Measurements from ENCODE around the gene CTNNBIP1.

CTNNBIP1 gene

DNA sequence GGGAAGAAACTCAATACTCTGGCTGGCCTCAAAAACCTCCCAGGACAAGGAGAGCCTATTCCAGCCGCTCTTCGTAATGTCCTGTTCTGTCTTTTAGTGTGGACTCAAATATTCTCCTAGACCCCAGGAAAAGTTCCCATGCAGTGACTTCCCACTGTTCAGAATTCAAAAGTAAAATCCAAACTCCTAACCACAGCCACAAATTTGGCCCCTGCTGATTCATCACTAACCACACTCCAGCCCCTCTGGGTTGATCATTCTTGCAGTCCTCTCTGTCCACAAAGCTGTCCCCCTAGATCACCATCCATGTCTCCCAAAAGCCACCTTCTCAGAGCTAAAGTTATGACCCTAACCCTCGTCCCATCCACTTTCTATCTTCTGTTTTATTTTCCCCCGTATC, 5.1 kb downstream of the CTNNBIP1 start:
- Histone ChIP-seq H3F3A (ENCODE audit: insufficient read depth, low read length) (no peaks in the 10 kb centered on the region), H3K27ac (ENCODE audit: low read depth, low read length, poor library complexity, severe bottlenecking) (no peak overlapping the region), H3K9me2 (ENCODE audit: low read depth, low read length) (no peaks in the 10 kb centered on the region), H3K36me3 (ENCODE audit: insufficient read depth, low read length) (no peaks in the 10 kb centered on the region), H3K9me3 (ENCODE audit: low read length) (no peaks in the 10 kb centered on the region), H3K4me3 (ENCODE audit: low read depth, low read length, poor library complexity, severe bottlenecking) (no peak overlapping the region), H3K4me1 (ENCODE audit: insufficient read depth, low read length, severe bottlenecking) (peaks cover 16% of the 10 kb centered on the region), H3K9ac (ENCODE audit: low read length) (no peak overlapping the region), H4K20me1 (ENCODE audit: insufficient read depth, low read length) (no peaks in the 10 kb centered on the region), H2AFZ (ENCODE audit: low read length) (no peak overlapping the region), H3K79me2 (ENCODE audit: insufficient read depth, low read length) (no peaks in the 10 kb centered on the region), H3K4me2 (ENCODE audit: low read length) (no peak overlapping the region), H3K27me3 (ENCODE audit: insufficient read depth, low read length) (0 out of 2 replicates have a peak, but pooled peaks cover 3% of the 10 kb centered on the region)
- TF ChIP-seq, protein P1, sequence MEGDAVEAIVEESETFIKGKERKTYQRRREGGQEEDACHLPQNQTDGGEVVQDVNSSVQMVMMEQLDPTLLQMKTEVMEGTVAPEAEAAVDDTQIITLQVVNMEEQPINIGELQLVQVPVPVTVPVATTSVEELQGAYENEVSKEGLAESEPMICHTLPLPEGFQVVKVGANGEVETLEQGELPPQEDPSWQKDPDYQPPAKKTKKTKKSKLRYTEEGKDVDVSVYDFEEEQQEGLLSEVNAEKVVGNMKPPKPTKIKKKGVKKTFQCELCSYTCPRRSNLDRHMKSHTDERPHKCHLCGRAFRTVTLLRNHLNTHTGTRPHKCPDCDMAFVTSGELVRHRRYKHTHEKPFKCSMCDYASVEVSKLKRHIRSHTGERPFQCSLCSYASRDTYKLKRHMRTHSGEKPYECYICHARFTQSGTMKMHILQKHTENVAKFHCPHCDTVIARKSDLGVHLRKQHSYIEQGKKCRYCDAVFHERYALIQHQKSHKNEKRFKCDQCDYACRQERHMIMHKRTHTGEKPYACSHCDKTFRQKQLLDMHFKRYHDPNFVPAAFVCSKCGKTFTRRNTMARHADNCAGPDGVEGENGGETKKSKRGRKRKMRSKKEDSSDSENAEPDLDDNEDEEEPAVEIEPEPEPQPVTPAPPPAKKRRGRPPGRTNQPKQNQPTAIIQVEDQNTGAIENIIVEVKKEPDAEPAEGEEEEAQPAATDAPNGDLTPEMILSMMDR (IDR thresholded peaks at IDR 0.05; ENCODE audit: low read length): no peak
- no peak for TF ChIP-seq EZH2 (IDR thresholded peaks at IDR 0.05; ENCODE audit: borderline replicate concordance, low read length)

DNA sequence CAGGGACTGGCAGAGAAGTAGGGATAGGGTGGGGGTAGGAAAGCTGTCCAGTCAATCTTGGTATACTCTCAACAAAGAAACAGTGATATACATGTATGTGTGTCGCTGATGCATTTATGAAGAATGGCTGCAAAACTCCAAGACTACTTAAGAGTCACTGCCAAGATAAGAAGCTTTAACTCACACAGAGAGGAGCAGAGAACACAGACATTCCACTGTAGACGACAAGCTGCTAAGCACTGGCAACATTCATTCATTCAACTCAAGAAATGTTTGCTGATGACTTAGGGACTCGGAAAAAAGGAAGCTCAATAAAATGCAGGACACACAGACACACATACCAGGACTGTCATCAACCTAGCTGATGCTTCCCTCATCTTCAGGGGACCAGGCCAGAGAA, 5.5 kb downstream of the CTNNBIP1 start:
- TF ChIP-seq, protein P1 (IDR thresholded peaks at IDR 0.05; ENCODE audit: low read length): no peak
- no peak for TF ChIP-seq EZH2 (IDR thresholded peaks at IDR 0.05; ENCODE audit: borderline replicate concordance, low read length)
- Histone ChIP-seq H3K27me3 (ENCODE audit: insufficient read depth, low read length) (0 out of 2 replicates have a peak, but pooled peaks cover 3% of the 10 kb centered on the region), H2AFZ (ENCODE audit: low read length) (no peak overlapping the region), H3K79me2 (ENCODE audit: insufficient read depth, low read length) (no peaks in the 10 kb centered on the region), H3K9me3 (ENCODE audit: low read length) (no peaks in the 10 kb centered on the region), H3K4me2 (ENCODE audit: low read length) (no peak overlapping the region), H3K36me3 (ENCODE audit: insufficient read depth, low read length) (no peaks in the 10 kb centered on the region), H3K4me1 (ENCODE audit: insufficient read depth, low read length, severe bottlenecking) (peaks cover 15% of the 10 kb centered on the region), H3F3A (ENCODE audit: insufficient read depth, low read length) (no peaks in the 10 kb centered on the region), H3K27ac (ENCODE audit: low read depth, low read length, poor library complexity, severe bottlenecking) (no peak overlapping the region), H4K20me1 (ENCODE audit: insufficient read depth, low read length) (no peaks in the 10 kb centered on the region), H3K9ac (ENCODE audit: low read length) (no peak overlapping the region), H3K9me2 (ENCODE audit: low read depth, low read length) (no peaks in the 10 kb centered on the region), H3K4me3 (ENCODE audit: low read depth, low read length, poor library complexity, severe bottlenecking) (no peak overlapping the region)

DNA sequence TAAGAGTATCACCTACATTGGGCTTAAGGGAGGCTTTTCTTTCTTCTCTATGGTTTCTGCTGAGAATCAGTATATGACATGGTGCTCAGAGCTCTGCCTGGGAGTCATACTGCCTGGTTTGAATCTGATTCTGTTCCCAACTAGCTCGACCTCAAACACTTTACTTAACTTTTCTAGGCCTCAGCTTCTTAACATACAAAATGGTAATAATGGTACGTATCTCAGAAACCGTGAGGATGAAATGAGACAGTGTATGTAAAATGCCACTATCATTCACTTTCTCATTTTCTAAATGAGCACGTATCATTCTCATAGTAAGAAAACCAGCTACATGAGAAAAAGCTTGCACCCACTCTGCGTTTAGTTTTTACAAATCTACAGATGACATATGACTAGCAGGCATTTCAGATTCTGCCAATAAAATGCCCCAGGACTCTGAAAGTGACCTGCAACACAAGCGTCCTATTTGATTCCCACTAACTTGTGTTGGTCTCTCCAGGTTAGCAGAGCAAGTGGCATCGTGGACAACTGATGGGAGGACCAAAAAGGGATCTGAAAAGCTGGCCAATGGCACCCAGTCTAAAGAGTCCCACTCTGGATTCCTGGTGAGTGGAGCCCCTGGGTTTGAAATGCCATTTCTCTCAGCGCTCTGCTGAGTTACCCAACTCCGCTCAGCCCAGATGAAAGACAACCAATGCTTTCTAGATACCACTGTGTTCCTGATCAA, 6.1 kb downstream of the CTNNBIP1 start:
- Histone ChIP-seq H3K9ac (ENCODE audit: low read length) (no peak overlapping the region), H3K36me3 (ENCODE audit: insufficient read depth, low read length) (no peaks in the 10 kb centered on the region), H3K9me3 (ENCODE audit: low read length) (no peaks in the 10 kb centered on the region), H3K27ac (ENCODE audit: low read depth, low read length, poor library complexity, severe bottlenecking) (no peak overlapping the region), H3K79me2 (ENCODE audit: insufficient read depth, low read length) (no peaks in the 10 kb centered on the region), H3K9me2 (ENCODE audit: low read depth, low read length) (no peaks in the 10 kb centered on the region), H3K4me1 (ENCODE audit: insufficient read depth, low read length, severe bottlenecking) (peaks cover 9% of the 10 kb centered on the region), H3K4me3 (ENCODE audit: low read depth, low read length, poor library complexity, severe bottlenecking) (no peak overlapping the region), H3K27me3 (ENCODE audit: insufficient read depth, low read length) (0 out of 2 replicates have a peak, but pooled peaks cover 3% of the 10 kb centered on the region), H4K20me1 (ENCODE audit: insufficient read depth, low read length) (no peaks in the 10 kb centered on the region), H3K4me2 (ENCODE audit: low read length) (no peak overlapping the region), H3F3A (ENCODE audit: insufficient read depth, low read length) (no peaks in the 10 kb centered on the region), H2AFZ (ENCODE audit: low read length) (no peak overlapping the region)
- no peak for TF ChIP-seq EZH2 (IDR thresholded peaks at IDR 0.05; ENCODE audit: borderline replicate concordance, low read length)
- TF ChIP-seq, protein P1 (IDR thresholded peaks at IDR 0.05; ENCODE audit: low read length): no peak
